Parathyroid adenoma (tissue), 2 donors: Measurements from ENCODE around the gene DHX32.
A peak's percentile ranks its signal among the peaks of the same experiment; 100 is the strongest.
"Not testable (repeated sequence)": the region's sequence is repeated elsewhere in the genome, so short reads cannot be mapped to it uniquely, and the experiment has no call there.

ENCODE experiments used
- H2AFZ ChIP-seq: fragments of 300-600 bp; sonication (generic); one replicate; pipeline ENCODE4 v1.7.0; 2017; ENCODE audit warnings: antibody characterized with exemption, mild to moderate bottlenecking
- H3K27ac ChIP-seq: fragments of 300-600 bp; sonication (generic); one replicate; pipeline ENCODE4 v1.7.0; 2017
- H3K27me3 ChIP-seq: fragments of 300-600 bp; sonication (generic); one replicate; pipeline ENCODE4 v1.7.0; 2017; ENCODE audit warnings: low read length; ENCODE audit not compliant: control insufficient read depth, insufficient read depth
- H3K36me3 ChIP-seq: fragments of 300-600 bp; sonication (generic); one replicate; pipeline ENCODE4 v1.7.0; 2017; ENCODE audit warnings: low read length; ENCODE audit not compliant: control insufficient read depth, insufficient read depth
- H3K4me1 ChIP-seq: fragments of 300-600 bp; sonication (generic); one replicate; pipeline ENCODE4 v1.7.0; 2017; ENCODE audit warnings: control low read depth
- H3K4me2 ChIP-seq: fragments of 300-600 bp; sonication (generic); one replicate; pipeline ENCODE4 v1.7.0; 2017; ENCODE audit warnings: low read length
- H3K4me3 ChIP-seq: fragments of 300-600 bp; sonication (generic); one replicate; pipeline ENCODE4 v1.7.0; 2017; ENCODE audit warnings: low read depth, low read length
- H3K79me2 ChIP-seq: fragments of 300-600 bp; sonication (generic); one replicate; pipeline ENCODE4 v1.7.0; 2017; ENCODE audit warnings: control low read depth
- H3K9ac ChIP-seq: fragments of 300-600 bp; sonication (generic); one replicate; pipeline ENCODE4 v1.7.0; 2017; ENCODE audit warnings: mild to moderate bottlenecking
- H3K9me3 ChIP-seq: fragments of 300-600 bp; sonication (generic); one replicate; pipeline ENCODE4 v1.7.0; 2017; ENCODE audit warnings: low read length; ENCODE audit not compliant: control insufficient read depth
- CTCF ChIP-seq: fragments of 300-600 bp; sonication (generic); IDR thresholded peaks from one replicate; pipeline ENCODE4 v1.7.0; 2017; ENCODE audit warnings: antibody characterized with exemption, mild to moderate bottlenecking
- donor health status: primary hyperparathyroidism.

Gene DHX32

GRCh38 chr10:125911145-125911544 lies 30.1 kb upstream of the DHX32 start:
- Histone ChIP-seq H3K27ac (no peak overlapping the region), H3K4me3 (no peak overlapping the region), H3K9ac (no peak overlapping the region), H3K36me3 (no peaks in the 10 kb centered on the region), H3K27me3 (no peaks in the 10 kb centered on the region), H3K4me1 (no peaks in the 10 kb centered on the region), H3K4me2 (no peak overlapping the region), H3K9me3 (no peaks in the 10 kb centered on the region), H3K79me2 (no peaks in the 10 kb centered on the region), H2AFZ (no peak overlapping the region)
- no peak for TF ChIP-seq CTCF

- not testable (repeated sequence) for H3K4me1 ChIP-seq, H3K79me2 ChIP-seq, H3K27me3 ChIP-seq, H3K4me3 ChIP-seq, H3K36me3 ChIP-seq, H3K27ac ChIP-seq, H3K4me2 ChIP-seq, H3K9me3 ChIP-seq, H2AFZ ChIP-seq, H3K9ac ChIP-seq
Measured at GRCh38 chr10:125909491-125909890, 28.4 kb upstream of the DHX32 start.

DNA sequence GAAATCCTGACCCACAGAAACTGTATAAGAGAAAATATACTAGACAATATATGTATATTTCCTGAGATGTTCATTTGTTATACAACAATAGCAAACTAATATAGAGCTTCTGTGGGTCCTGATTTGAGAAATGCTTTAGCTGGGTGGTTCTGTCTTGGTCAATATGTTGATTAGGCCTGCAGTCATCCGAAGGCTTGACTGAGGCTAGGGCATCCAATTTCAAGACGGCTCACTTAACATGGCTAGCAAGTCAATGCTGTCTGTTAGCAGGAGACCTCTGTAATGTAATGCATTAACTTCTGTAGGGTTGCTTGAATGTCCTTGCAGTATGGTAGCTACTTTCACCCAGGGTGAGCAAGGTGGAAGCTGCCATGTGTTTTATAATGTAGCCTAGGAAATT lies 27.7 kb upstream of the DHX32 start:
- H3K4me1 ChIP-seq, H3K4me3 ChIP-seq, H3K27ac ChIP-seq, H2AFZ ChIP-seq, H3K79me2 ChIP-seq, H3K27me3 ChIP-seq, H3K9ac ChIP-seq, H3K9me3 ChIP-seq, H3K4me2 ChIP-seq, H3K36me3 ChIP-seq: not testable (repeated sequence)

DNA sequence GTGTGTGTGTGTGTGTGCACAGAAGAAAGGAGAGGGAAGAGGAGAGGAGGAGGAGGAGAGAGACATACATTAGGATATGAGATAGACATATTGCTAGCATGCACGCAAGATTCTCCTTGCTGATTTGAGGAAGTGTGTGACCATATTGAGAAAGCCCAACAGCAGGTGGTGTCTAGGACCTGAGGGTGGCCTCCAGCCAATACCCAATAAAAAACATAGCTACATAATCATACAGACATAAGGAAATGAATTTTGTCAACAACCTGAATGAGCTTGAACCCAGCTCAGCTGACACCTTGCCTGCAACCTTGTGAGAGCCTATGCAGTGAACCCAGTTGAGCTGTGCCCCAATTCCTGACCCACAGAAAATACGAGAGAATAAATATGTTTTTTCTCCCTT lies 26.5 kb upstream of the DHX32 start:
- not testable (repeated sequence) for H3K27ac ChIP-seq, H3K9me3 ChIP-seq, H3K36me3 ChIP-seq

GRCh38 chr10:125905069-125905994 lies 24.2 kb upstream of the DHX32 start:
- not testable (repeated sequence) for H3K36me3 ChIP-seq, H3K27me3 ChIP-seq, H3K27ac ChIP-seq, H3K9me3 ChIP-seq, H3K4me3 ChIP-seq, H3K4me1 ChIP-seq, H3K4me2 ChIP-seq, H3K79me2 ChIP-seq, H2AFZ ChIP-seq, H3K9ac ChIP-seq

More for the DNA sequence above, 26.5 kb upstream of the DHX32 start:
- not testable (repeated sequence) for H2AFZ ChIP-seq, H3K4me1 ChIP-seq, H3K4me3 ChIP-seq, H3K9ac ChIP-seq, H3K27me3 ChIP-seq, H3K4me2 ChIP-seq, H3K79me2 ChIP-seq

DNA sequence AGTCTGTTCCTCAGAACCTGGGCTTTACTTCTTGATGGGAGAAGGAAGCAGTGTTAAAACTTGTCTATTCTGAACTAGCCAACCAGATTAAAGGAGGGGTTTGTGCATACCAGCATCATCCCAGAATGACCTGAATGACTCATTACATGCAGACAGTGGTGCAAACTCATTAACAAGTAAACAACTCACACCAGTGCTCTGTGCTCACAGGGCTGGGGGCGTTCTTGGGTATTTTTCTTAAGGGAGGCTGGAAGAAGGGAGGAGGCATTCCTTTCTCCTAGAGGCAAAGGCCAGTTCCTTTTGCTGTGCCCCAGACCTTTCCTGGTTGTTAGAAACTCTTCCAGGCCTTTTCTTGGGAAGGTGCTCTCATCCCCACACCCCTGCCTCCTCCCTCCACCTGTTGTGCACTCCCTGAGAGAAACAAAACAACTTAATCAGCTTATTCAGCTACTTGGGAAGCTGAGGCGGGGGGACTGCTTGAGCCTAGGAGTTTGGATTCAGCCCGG lies 22.1 kb upstream of the DHX32 start:
- H3K9ac ChIP-seq, H3K27me3 ChIP-seq, H3K9me3 ChIP-seq, H3K4me3 ChIP-seq, H3K4me2 ChIP-seq, H3K36me3 ChIP-seq, H3K27ac ChIP-seq, H3K79me2 ChIP-seq, H3K4me1 ChIP-seq, H2AFZ ChIP-seq: not testable (repeated sequence)

DNA sequence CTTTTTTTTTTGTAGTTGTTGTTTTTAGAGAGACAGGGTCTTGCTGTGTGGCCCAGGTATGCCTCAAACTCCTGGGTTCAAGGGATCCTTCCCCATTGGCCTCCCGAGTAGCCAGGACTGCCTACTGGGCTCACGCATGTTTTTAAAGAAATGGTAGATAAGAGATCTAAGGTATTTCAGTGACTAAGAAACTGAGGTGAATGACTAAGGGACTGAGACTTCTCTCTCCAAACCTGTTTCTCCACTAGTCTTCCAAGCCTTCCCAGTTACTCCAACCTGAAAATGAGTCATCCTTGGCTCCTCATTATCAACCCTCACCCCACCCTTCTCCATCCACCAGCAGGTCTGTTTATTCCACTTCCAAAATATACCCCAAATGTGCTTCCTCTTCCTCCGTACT lies 19.9 kb upstream of the DHX32 start:
- not testable (repeated sequence) for H3K27ac ChIP-seq, H3K9ac ChIP-seq, H3K27me3 ChIP-seq, H3K36me3 ChIP-seq, H3K4me3 ChIP-seq, H3K4me1 ChIP-seq, H3K9me3 ChIP-seq, H3K79me2 ChIP-seq, H2AFZ ChIP-seq, H3K4me2 ChIP-seq

- not testable (repeated sequence) for H3K36me3 ChIP-seq, H3K27me3 ChIP-seq, H3K4me1 ChIP-seq, H3K9ac ChIP-seq, H3K9me3 ChIP-seq, H3K79me2 ChIP-seq, H3K27ac ChIP-seq
- H3K4me2 ChIP-seq: peak overlapping the region; percentile 71
- H3K4me3 ChIP-seq: peak overlapping the region; percentile 86
- peak overlapping the region; percentile 94 for H2AFZ ChIP-seq
Measured at GRCh38 chr10:125897317-125897716, 16.2 kb upstream of the DHX32 start.

GRCh38 chr10:125896088-125896934 lies 15.2 kb upstream of the DHX32 start, which contains the start of gene FANK1:
Gene FANK1, plus strand, starts transcription at chr10:125896564. Its CDS starts 79 bp downstream, at chr10:125896643.
- peak within 1 kb of the TSS; percentile 94 for H2AFZ ChIP-seq
- H3K79me2 ChIP-seq, H3K27me3 ChIP-seq, H3K9me3 ChIP-seq, H3K4me1 ChIP-seq, H3K9ac ChIP-seq, H3K36me3 ChIP-seq: not testable (repeated sequence)
- H3K4me2 ChIP-seq: peak within 1 kb of the TSS; percentile 71
- H3K27ac ChIP-seq: peak within 1 kb of the TSS; percentile 61
- peak within 1 kb of the TSS; percentile 86 for H3K4me3 ChIP-seq
